SK-N-DZ (cell line): ENCODE measurements around the gene MVB12B.

ENCODE experiments used
- DNase-seq: peaks from one replicate; pipeline ENCODE4 v3.0.0-alpha.2; 2015; ENCODE audit warnings: low spot score

MVB12B gene

GRCh38 chr9:126383406-126384046 is 56.9 kb downstream of the MVB12B start:
- DNase-seq = no peak

DNA sequence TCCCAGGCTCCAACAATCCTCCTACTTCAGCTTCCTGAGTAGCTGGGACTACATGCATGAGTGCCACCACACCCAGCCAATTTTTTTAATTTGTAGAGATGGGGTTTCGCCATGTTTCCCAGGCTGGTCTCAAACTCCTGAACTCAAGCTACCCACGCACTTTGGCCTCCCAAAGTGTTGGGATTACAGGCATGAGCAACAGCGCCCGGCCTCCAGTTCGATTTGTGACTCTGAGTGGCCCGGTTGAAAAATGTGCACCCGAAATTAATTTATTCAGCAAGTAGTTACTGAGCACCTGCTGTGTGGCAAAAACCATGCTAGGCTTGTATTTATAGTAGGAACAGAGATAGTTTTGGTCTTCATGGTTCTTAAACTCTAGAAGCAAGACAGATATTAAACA is 58.3 kb downstream of the MVB12B start:
- no peak for DNase-seq

DNA sequence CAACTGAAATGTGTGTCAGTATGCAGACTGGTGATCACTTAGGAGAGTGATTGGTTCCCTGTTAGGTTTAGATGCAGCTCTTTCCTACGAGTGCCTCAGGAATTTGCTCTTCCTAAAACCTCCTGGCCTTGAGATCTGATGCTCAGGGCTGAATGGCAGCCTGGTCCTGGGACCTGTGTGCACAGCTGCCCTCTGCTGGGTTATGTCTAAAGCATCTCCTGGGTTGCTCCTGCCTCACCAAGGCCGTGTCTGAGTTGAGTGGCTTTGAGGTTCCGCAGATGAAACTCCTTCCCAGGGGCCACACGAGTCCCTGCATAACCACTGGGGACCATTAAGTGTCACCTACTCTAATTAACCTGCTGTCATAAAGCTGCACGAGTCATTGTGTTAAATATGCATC is 59.5 kb downstream of the MVB12B start:
- no peak for DNase-seq

GRCh38 chr9:126386776-126387175 is 60.1 kb downstream of the MVB12B start:
- no peak for DNase-seq

GRCh38 chr9:126388964-126389708 is 62.5 kb downstream of the MVB12B start:
- no peak for DNase-seq

DNA sequence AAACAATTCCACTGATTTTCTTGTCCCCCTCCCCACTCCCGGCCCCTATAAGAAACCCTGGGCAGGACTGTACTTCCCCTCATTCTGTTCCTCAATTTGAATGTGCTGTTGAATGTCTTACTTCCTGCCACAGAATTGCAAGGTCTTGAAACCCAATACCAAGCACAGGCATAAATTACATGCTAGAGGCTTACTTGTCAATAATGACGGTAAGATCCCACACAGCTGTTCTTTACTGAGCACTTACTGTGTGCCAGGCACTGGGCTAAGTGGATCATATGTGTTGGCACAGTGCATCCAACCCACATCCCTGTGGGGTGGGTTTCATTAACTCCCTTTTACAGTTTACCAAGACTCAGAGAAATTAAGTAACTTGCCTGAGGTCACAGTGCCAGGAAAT is 63.4 kb downstream of the MVB12B start:
- DNase-seq = no peak

DNA sequence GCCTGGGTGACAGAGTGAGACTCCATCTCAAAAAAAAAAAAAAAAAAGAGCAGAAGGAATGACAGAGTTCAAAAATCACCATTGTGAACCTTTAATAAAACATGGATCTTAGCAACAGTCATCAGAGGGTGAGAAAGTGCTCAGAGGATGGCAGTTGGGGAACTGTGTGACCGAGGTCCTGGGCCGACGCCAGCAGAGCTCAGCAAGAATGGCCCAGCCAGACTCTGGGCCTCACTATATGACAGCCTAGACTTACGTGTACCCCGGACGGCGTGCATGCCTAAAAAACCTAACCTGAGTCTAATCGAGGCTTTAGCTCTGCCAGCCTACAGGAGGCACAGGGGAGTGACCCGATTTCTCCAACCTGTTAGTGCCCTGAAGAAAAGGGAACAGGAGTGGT is 64.3 kb downstream of the MVB12B start:
- no peak for DNase-seq

- no peak for DNase-seq
Observed at GRCh38 chr9:126391713-126392661, 65.4 kb downstream of the MVB12B start.

DNA sequence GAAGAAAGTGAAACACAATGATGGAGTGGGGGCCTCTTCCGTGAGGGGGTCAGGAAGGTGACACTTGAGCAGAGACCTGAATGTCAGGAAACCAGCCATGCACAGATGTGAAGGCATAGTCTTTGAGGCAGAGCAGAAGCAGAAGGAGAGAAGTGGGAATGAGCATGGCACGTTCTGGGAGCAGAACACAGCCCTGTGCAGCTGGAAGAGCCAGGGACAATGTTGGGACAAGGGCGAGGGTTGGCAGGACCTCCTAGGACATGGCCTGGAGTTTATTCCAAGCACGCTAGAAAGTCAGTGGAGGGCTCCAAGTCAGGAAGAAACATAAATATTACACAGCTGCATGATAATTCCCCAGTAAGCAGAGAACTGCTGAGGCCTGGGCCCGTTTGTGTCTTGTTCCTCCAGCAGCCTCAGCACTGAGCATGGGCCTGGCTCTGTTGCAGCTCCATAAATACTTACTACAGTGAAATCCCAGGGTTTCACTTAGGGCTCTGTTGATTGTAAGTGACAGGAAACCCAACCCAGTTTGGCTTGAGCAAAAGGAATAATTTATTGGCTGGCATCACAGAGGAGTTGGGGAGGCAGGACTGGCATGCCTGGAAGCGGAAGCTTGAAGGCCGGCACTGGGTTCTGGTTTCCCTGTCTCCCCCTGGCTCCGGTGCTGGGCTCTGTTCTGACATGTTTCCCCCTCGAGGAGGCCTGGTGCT is 66.2 kb downstream of the MVB12B start:
- no peak for DNase-seq

DNA sequence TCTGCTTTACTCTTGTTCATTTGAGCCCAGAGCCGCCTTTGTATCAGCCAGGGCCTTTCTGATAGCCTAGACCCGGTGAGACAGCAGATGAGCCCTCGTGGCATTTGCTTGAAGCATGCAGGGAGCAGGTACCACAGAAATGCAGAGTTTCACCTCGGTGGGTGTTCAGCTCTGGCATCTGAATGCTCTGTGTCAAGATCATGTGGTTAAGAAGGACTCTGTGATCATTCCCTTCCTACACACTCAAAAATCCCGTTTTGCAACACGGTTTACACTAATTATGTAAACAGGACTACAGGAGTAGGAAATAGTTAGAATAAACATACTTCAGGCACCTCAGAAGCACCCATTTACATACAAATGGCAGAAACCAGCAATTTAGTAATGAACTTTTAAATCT is 67.2 kb downstream of the MVB12B start:
- no peak for DNase-seq

DNA sequence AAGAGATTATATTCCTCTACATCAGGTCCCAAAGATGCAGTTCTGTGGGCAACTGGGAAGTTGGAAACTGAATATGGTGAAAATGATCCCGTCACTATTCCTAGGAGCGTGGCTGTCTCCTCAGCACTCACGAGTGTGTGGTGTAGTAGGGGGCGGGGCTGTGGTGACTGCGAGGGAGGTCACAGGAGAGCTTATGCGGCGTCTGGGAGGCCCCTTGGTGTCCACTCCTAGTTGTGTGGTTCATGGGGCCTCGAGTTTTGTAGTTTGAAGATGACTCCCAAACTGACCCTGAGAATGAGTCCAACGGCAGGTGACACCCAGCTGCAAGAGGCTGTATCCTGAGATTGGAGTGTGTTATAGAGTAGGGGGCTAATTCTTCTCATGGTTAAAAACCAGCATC is 68.2 kb downstream of the MVB12B start:
- DNase-seq = no peak

DNA sequence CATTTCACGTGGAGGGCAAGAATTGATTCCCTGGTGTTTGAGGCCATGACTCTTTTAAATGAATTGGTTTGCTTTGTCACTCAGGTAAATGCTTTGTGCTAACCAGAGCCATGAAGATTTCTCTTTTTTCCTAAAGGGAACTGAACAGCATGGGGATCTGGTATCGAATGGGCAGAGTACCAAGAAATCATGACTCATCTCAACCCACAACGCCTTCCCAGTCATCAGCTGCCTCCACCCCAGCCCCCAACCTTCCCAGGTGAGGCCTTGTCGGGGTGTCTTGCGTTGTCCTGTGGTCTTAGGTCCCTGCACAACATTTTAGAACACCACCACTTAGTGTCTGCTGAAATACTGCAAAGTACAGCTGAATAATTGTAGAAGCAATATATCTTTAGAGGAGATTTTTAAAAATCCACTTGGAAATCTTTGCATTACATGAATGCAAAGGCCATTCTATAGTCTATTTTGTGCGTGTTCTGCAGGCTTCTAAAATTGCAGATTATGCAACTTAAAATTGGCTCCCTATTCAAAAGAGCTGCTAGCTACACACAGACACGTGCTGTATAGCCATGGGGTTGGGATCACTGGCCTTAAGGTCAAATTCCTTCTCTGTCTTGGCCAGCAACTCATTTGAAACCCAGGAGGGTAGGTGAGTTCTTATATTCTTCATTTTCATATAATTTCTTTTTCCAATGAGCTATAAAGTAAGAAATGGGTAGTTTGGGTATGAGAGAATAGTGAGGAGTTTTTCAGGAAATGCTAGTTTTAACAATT is 69.0 kb downstream of the MVB12B start:
- no peak for DNase-seq

GRCh38 chr9:126397056-126397455 is 70.4 kb downstream of the MVB12B start:
- DNase-seq = no peak

GRCh38 chr9:126398403-126399058 is 71.9 kb downstream of the MVB12B start:
- DNase-seq = peak; percentile 39

DNA sequence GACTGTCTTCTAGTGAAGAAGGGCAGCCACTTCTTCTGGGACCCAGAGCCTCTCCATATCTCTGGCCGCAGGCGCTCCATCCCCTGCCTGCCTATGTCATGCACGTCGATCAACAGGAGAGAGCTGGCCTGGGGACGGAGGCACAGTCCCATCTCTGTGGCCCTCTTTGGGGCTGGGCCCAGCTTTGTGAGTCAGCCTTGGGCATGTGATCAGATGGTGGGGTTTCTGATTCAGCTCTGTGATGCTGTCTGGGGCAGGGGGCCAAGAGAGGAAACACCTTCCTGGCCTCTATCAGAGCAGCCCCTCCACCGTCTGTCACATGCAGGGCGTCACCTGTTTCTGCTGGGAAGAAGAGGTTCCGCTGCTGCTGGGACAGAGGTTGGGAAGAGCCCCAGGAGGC is 72.6 kb downstream of the MVB12B start:
- DNase-seq = no peak

GRCh38 chr9:126399789-126400188 is 73.2 kb downstream of the MVB12B start:
- no peak for DNase-seq

- DNase-seq = no peak
Observed at GRCh38 chr9:126400571-126400970, 73.9 kb downstream of the MVB12B start.

DNA sequence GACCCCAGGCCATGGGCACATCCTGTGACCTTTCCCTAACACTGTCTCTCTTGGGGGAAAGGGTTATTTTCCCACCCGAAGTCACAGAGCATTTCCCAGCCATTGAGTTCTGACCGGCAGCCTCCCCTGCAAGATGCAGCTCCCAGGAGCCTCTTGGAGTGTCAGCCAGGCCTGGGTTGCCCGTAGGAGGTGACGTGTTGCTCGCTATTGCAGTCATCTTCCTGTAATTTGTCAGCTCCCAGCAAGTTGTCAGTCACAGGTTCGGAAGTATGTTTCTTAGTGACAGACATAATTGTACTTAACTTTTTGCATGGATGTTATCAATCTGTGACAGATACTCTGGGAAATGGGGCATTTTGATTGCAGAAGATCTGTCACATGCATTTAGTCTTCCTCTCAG is 74.5 kb downstream of the MVB12B start:
- no peak for DNase-seq

DNA sequence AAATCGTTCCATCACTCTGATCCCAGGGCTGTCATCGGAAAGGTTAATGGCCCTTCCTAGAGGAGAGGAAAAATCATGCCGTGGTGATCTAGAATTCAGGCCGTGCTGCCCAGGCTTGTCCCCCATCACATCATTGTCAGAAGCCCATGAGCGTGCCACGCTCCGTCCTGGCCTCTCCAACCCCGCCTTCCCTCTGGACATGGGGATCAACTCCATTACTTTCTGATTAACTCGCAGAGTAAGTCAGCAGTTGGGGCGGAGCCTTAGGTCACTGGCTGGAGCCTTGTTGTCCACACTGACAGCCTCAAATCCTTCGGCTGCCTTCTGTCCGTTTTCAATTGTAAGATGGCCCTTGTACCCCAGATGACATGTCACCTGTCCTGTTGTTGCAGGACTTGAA is 75.0 kb downstream of the MVB12B start:
- no peak for DNase-seq

GRCh38 chr9:126403397-126403796 is 76.8 kb downstream of the MVB12B start:
- DNase-seq = no peak
